ENCODE results near the gene ZNF724. TPM values are rescaled to one million over a fixed set of nuclear protein-coding genes. Genes with fewer than 3 reads are reported as not detected.

ZNF724 gene
- total and polyA plus RNA-seq, 2 of the 8 experiments (the other 6 are each of a cell fraction or from before 2014, with no cell fraction given) = 8.7 to 67.2 TPM

DNA sequence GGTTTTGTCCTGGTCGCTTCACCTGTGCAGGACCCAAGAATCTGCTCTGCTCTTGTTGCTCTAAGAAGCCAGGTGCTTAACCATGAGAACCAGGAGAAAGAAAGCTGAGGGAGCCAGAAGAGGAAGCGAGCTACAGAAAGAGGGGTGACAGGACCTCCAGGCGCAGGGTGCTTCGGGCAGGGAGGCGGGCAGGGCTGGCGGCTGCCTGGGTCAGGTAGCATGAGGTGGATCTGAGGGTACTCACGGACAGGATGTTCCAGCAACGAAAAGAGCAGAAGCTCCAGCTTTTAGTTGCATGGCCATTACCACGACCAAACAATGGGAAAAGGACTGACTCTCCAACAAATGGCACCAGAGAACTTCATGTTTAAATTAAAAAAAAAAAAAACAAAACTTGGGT lies 59.9 kb downstream of the ZNF724 start:
- ChIA-PET CTCF (ENCODE audit: partially characterized antibody) (no interaction called here), POLR2A (ENCODE audit: partially characterized antibody) (no interaction called here)
- no peak overlapping the region for H2AK5ac ChIP-seq (ENCODE audit: low read depth, low read length)
- H2AFZ ChIP-seq (ENCODE audit: low read length) = no peak overlapping the region
- H3K14ac ChIP-seq (ENCODE audit: insufficient read length) = no peak overlapping the region
- no peak overlapping the region for H3K4me3 ChIP-seq (ENCODE audit: extremely low read depth in 1 of 4, insufficient read depth in 2 of 4, low read depth in 3 of 4, low read length in 4 of 4)
- no peak overlapping the region for H4K5ac ChIP-seq (ENCODE audit: insufficient read length, low read depth, low read length)
- 90% methylated on average over 9 of the region's 9 CpGs; no CpG with 5 or more reads in 1 of the 2 experiments for WGBS, 2 experiments (ENCODE audit: extremely low coverage in 1 of 2, insufficient coverage in 1 of 2, insufficient read length in 1 of 2, insufficient replicate concordance in 2 of 2, low coverage in 1 of 2, low lambda C conversion rate in 2 of 2, missing lambda C conversion rate in 1 of 2)
- H4K8ac ChIP-seq (ENCODE audit: extremely low read depth, insufficient read depth, low read length) = no peak overlapping the region
- DNase-seq (ENCODE audit: low read depth in 1 of 2, low spot score in 2 of 2) = no peak
- H3K56ac ChIP-seq (replicated peaks; ENCODE audit: insufficient read length, low read depth, low read length) = no peak overlapping the region
- H3K79me1 ChIP-seq (ENCODE audit: low read depth, low read length) = no peaks in the 10 kb centered on the region
- H3K4me1 ChIP-seq (replicated peaks in 1 of 4; ENCODE audit: control insufficient read depth in 3 of 4, insufficient read depth in 4 of 4, low read length in 3 of 4) = no peaks in the 10 kb centered on the region
- H3K9me3 ChIP-seq (ENCODE audit: insufficient read depth in 2 of 2, low read depth in 1 of 2, low read length in 1 of 2) = peaks cover 0 to 7% of the 10 kb centered on the region in 2 experiments; a peak in 1 of 4 replicates
- no peak overlapping the region for H2BK12ac ChIP-seq (ENCODE audit: low read depth, low read length)
- H3K4me2 ChIP-seq (ENCODE audit: insufficient read depth in 1 of 2, low read depth in 2 of 2, low read length in 2 of 2) = no peak overlapping the region
- no peak overlapping the region for H2BK5ac ChIP-seq (ENCODE audit: low read depth, low read length)
- no peak overlapping the region for H2BK120ac ChIP-seq (replicated peaks; ENCODE audit: low read depth, low read length)
- no peak for TF ChIP-seq CHD1 (IDR thresholded peaks at IDR 0.05; ENCODE audit: low read depth, low read length)
- no peak for TF ChIP-seq KDM1A (IDR thresholded peaks at IDR 0.05; ENCODE audit: borderline replicate concordance, low read length)
- TF ChIP-seq SIX5 (IDR thresholded peaks at IDR 0.05; ENCODE audit: low read depth, low read length) = no peak
- FAIRE-seq = no peak
- H3K23me2 ChIP-seq (ENCODE audit: low read depth, low read length) = no peaks in the 10 kb centered on the region
- no peaks in the 10 kb centered on the region for H3K79me2 ChIP-seq (ENCODE audit: control insufficient read depth in 1 of 2, insufficient read depth in 2 of 2, low read length in 2 of 2)
- H2BK15ac ChIP-seq (ENCODE audit: low read length) = no peak overlapping the region
- no peak overlapping the region for H3K9ac ChIP-seq (replicated peaks in 1 of 4; ENCODE audit: extremely low read depth in 1 of 4, low read depth in 3 of 4, low read length in 3 of 4)
- H2BK20ac ChIP-seq (ENCODE audit: low read length) = no peak overlapping the region
- H3K23ac ChIP-seq (ENCODE audit: insufficient read length) = no peak overlapping the region
- H3K4ac ChIP-seq (replicated peaks; ENCODE audit: insufficient read length, low read depth, low read length) = no peak overlapping the region
- no peaks in the 10 kb centered on the region for H3K27me3 ChIP-seq (replicated peaks in 1 of 4; ENCODE audit: control insufficient read depth in 3 of 4, extremely low read depth in 1 of 4, insufficient read depth in 3 of 4, low read length in 3 of 4)
- H3K36me3 ChIP-seq (ENCODE audit: control insufficient read depth in 2 of 4, insufficient read depth in 4 of 4, low read length in 3 of 4) = no peaks in the 10 kb centered on the region
- no peak overlapping the region for H4K91ac ChIP-seq (replicated peaks; ENCODE audit: insufficient read length, low read length)
- H4K20me1 ChIP-seq (replicated peaks in 1 of 2; ENCODE audit: control insufficient read depth in 1 of 2, insufficient read depth in 2 of 2, low read length in 2 of 2) = no peaks in the 10 kb centered on the region
- no peak overlapping the region for H3K18ac ChIP-seq (ENCODE audit: extremely low read depth, low read length)
- no peak overlapping the region for H3K27ac ChIP-seq (ENCODE audit: low read depth, low read length)

Data from H1 (cell line).